ENCODE data around the gene APBA2.

APBA2 gene

GRCh38 chr15:28994831-28995596 lies 109.2 kb downstream of the APBA2 start:
- H3K4me1 Mint-ChIP-seq, result no peaks in the 10 kb centered on the region

GRCh38 chr15:28995705-28996104 lies 109.9 kb downstream of the APBA2 start:
- DNase-seq (no peak), ATAC-seq (replicated peaks) (no peak)
- H3K27ac Mint-ChIP-seq, result no peak overlapping the region
- H3K9me3 Mint-ChIP-seq, result peaks cover 0 to 2% of the 10 kb centered on the region in 2 donors
- H3K36me3 Mint-ChIP-seq, result no peaks in the 10 kb centered on the region
- H3K27me3 Mint-ChIP-seq, result peaks cover 0 to 14% of the 10 kb centered on the region in 2 donors
- no peak overlapping the region for H3K4me3 Mint-ChIP-seq
- no peaks in the 10 kb centered on the region for H3K4me1 Mint-ChIP-seq

More at GRCh38 chr15:28994831-28995596, 109.2 kb downstream of the APBA2 start:
- H3K27ac Mint-ChIP-seq, result no peak overlapping the region
- no peaks in the 10 kb centered on the region for H3K36me3 Mint-ChIP-seq
- H3K9me3 Mint-ChIP-seq, result peaks cover 0 to 2% of the 10 kb centered on the region in 2 donors
- H3K4me3 Mint-ChIP-seq, result no peak overlapping the region
- DNase-seq, result no peak
- peaks cover 0 to 14% of the 10 kb centered on the region in 2 donors for H3K27me3 Mint-ChIP-seq
- ATAC-seq (replicated peaks), result no peak

GRCh38 chr15:28996289-28996688 lies 110.5 kb downstream of the APBA2 start:
- peaks cover 0 to 2% of the 10 kb centered on the region in 2 donors for H3K9me3 Mint-ChIP-seq
- ATAC-seq (replicated peaks) (no peak), DNase-seq (no peak)
- H3K27me3 Mint-ChIP-seq, result peaks cover 0 to 14% of the 10 kb centered on the region in 2 donors
- H3K4me1 Mint-ChIP-seq, result no peaks in the 10 kb centered on the region
- no peak overlapping the region for H3K27ac Mint-ChIP-seq
- H3K36me3 Mint-ChIP-seq, result no peaks in the 10 kb centered on the region
- no peak overlapping the region for H3K4me3 Mint-ChIP-seq

GRCh38 chr15:28996953-28997352 lies 111.2 kb downstream of the APBA2 start:
- no peak overlapping the region for H3K27ac Mint-ChIP-seq
- peaks cover 0 to 14% of the 10 kb centered on the region in 2 donors for H3K27me3 Mint-ChIP-seq
- H3K9me3 Mint-ChIP-seq, result peaks cover 0 to 2% of the 10 kb centered on the region in 2 donors
- DNase-seq, result no peak
- no peak for ATAC-seq (replicated peaks)
- no peak overlapping the region for H3K4me3 Mint-ChIP-seq
- no peaks in the 10 kb centered on the region for H3K4me1 Mint-ChIP-seq
- no peaks in the 10 kb centered on the region for H3K36me3 Mint-ChIP-seq

GRCh38 chr15:28997791-28998190 lies 112.0 kb downstream of the APBA2 start:
- H3K36me3 Mint-ChIP-seq, result no peaks in the 10 kb centered on the region
- DNase-seq (no peak), ATAC-seq (replicated peaks) (no peak)
- H3K4me1 Mint-ChIP-seq, result no peaks in the 10 kb centered on the region
- H3K4me3 Mint-ChIP-seq, result no peak overlapping the region
- no peak overlapping the region for H3K27ac Mint-ChIP-seq
- H3K9me3 Mint-ChIP-seq, result peaks cover 0 to 2% of the 10 kb centered on the region in 2 donors
- peaks cover 0 to 11% of the 10 kb centered on the region in 2 donors for H3K27me3 Mint-ChIP-seq

GRCh38 chr15:28998511-28998910 lies 112.7 kb downstream of the APBA2 start:
- no peak overlapping the region for H3K4me3 Mint-ChIP-seq
- no peaks in the 10 kb centered on the region for H3K4me1 Mint-ChIP-seq
- DNase-seq (no peak), ATAC-seq (replicated peaks) (no peak)
- no peaks in the 10 kb centered on the region for H3K36me3 Mint-ChIP-seq
- H3K27me3 Mint-ChIP-seq, result peaks cover 0 to 4% of the 10 kb centered on the region in 2 donors
- peaks cover 0 to 2% of the 10 kb centered on the region in 2 donors for H3K9me3 Mint-ChIP-seq
- no peak overlapping the region for H3K27ac Mint-ChIP-seq

GRCh38 chr15:29003191-29003839 lies 117.5 kb downstream of the APBA2 start:
- H3K27ac Mint-ChIP-seq, result no peak overlapping the region
- no peak overlapping the region for H3K4me3 Mint-ChIP-seq
- no peaks in the 10 kb centered on the region for H3K4me1 Mint-ChIP-seq
- no peaks in the 10 kb centered on the region for H3K36me3 Mint-ChIP-seq
- H3K27me3 Mint-ChIP-seq, result no peaks in the 10 kb centered on the region
- no peak for DNase-seq
- H3K9me3 Mint-ChIP-seq, result peaks cover 10% of the 10 kb centered on the region in 2 donors
- ATAC-seq (replicated peaks), result no peak

- ATAC-seq (replicated peaks) (no peak), DNase-seq (no peak)
- H3K9me3 Mint-ChIP-seq, result peaks cover 8 to 10% of the 10 kb centered on the region in 2 donors
- H3K27me3 Mint-ChIP-seq, result no peaks in the 10 kb centered on the region
- no peak overlapping the region for H3K4me3 Mint-ChIP-seq
- H3K36me3 Mint-ChIP-seq, result no peaks in the 10 kb centered on the region
- H3K4me1 Mint-ChIP-seq, result no peaks in the 10 kb centered on the region
- H3K27ac Mint-ChIP-seq, result no peak overlapping the region
These were observed 118.1 kb downstream of the APBA2 start for GRCh38 chr15:29003840-29004233.

- no peak overlapping the region for H3K4me3 Mint-ChIP-seq
- ATAC-seq (replicated peaks), result no peak
- no peaks in the 10 kb centered on the region for H3K27me3 Mint-ChIP-seq
- no peak for DNase-seq
- no peaks in the 10 kb centered on the region for H3K4me1 Mint-ChIP-seq
- no peak overlapping the region for H3K27ac Mint-ChIP-seq
- no peaks in the 10 kb centered on the region for H3K36me3 Mint-ChIP-seq
- H3K9me3 Mint-ChIP-seq, result peaks cover 8 to 10% of the 10 kb centered on the region in 2 donors
These were observed 120.2 kb downstream of the APBA2 start for GRCh38 chr15:29005931-29006330.

- Mint-ChIP-seq H3K9me3 (peaks cover 8 to 10% of the 10 kb centered on the region in 2 donors), H3K27ac (peak overlapping the region; percentile 14), H3K36me3 (no peaks in the 10 kb centered on the region), H3K4me3 (no peak overlapping the region), H3K27me3 (no peaks in the 10 kb centered on the region), H3K4me1 (no peaks in the 10 kb centered on the region)
- ATAC-seq (replicated peaks) (no peak), DNase-seq (no peak)
These were observed 123.1 kb downstream of the APBA2 start for GRCh38 chr15:29008846-29009245.

- peaks cover 0 to 10% of the 10 kb centered on the region in 2 donors for H3K27me3 Mint-ChIP-seq
- DNase-seq (no peak), ATAC-seq (replicated peaks) (no peak)
- no peaks in the 10 kb centered on the region for H3K36me3 Mint-ChIP-seq
- no peaks in the 10 kb centered on the region for H3K4me1 Mint-ChIP-seq
- H3K9me3 Mint-ChIP-seq, result peaks cover 2 to 4% of the 10 kb centered on the region in 2 donors
- H3K4me3 Mint-ChIP-seq, result no peak overlapping the region
- H3K27ac Mint-ChIP-seq, result no peak overlapping the region
These were observed 126.3 kb downstream of the APBA2 start for GRCh38 chr15:29012097-29012496.

GRCh38 chr15:29014493-29014892 lies 128.7 kb downstream of the APBA2 start:
- peaks cover 0 to 10% of the 10 kb centered on the region in 2 donors for H3K27me3 Mint-ChIP-seq
- DNase-seq, result no peak
- ATAC-seq (replicated peaks), result no peak
- H3K9me3 Mint-ChIP-seq, result no peaks in the 10 kb centered on the region
- H3K36me3 Mint-ChIP-seq, result no peaks in the 10 kb centered on the region
- H3K4me3 Mint-ChIP-seq, result no peak overlapping the region
- H3K4me1 Mint-ChIP-seq, result no peaks in the 10 kb centered on the region
- H3K27ac Mint-ChIP-seq, result no peak overlapping the region

GRCh38 chr15:29016518-29016917 lies 130.7 kb downstream of the APBA2 start:
- Mint-ChIP-seq H3K27me3 (peaks cover 0 to 10% of the 10 kb centered on the region in 2 donors), H3K4me1 (no peaks in the 10 kb centered on the region), H3K36me3 (no peaks in the 10 kb centered on the region), H3K27ac (no peak overlapping the region), H3K9me3 (no peaks in the 10 kb centered on the region), H3K4me3 (no peak overlapping the region)
- no peak for DNase-seq
- no peak for ATAC-seq (replicated peaks)

- Mint-ChIP-seq H3K9me3 (no peaks in the 10 kb centered on the region), H3K27ac (no peak overlapping the region), H3K4me1 (no peaks in the 10 kb centered on the region), H3K27me3 (peaks cover 0 to 10% of the 10 kb centered on the region in 2 donors), H3K4me3 (no peak overlapping the region), H3K36me3 (no peaks in the 10 kb centered on the region)
- no peak for ATAC-seq (replicated peaks)
- DNase-seq, result no peak
These were observed 132.5 kb downstream of the APBA2 start for GRCh38 chr15:29018120-29018805.

Data from stimulated activated naive B cell treated with anti-CD40 and anti-IgM and Interleukin-4, amounts not matched to agents 10 μg/mL and 1 μg/mL and 100 μg/mL, for 72 hours (primary cell).